Fibroblast of upper back skin (primary cell): ENCODE measurements around the gene GUCA2A.
A peak's percentile ranks its signal among the peaks of the same experiment; 100 is the strongest.

Experiments used
- DNase-seq: peaks from one replicate; pipeline ENCODE4 v3.0.0-alpha.2; 2013

The GUCA2A gene

GRCh38 chr1:42152907-42153600 lies 11.5 kb downstream of the GUCA2A start, which contains the start of gene GUCA2B:
TSS of gene GUCA2B (plus strand) at chr1:42153410. CDS start at chr1:42153451, 41 bp downstream.
- DNase-seq = no peak

- no peak for DNase-seq
Measured at GRCh38 chr1:42152119-42152518, 12.4 kb downstream of the GUCA2A start.

- DNase-seq = no peak
Measured at GRCh38 chr1:42150651-42151050, 13.9 kb downstream of the GUCA2A start.

- no peak for DNase-seq
Measured at GRCh38 chr1:42148166-42148565, 16.4 kb downstream of the GUCA2A start.

GRCh38 chr1:42146626-42147320 lies 17.8 kb downstream of the GUCA2A start:
- DNase-seq = peak; percentile 53

GRCh38 chr1:42145764-42146625 lies 18.6 kb downstream of the GUCA2A start:
- DNase-seq = no peak

- no peak for DNase-seq
Measured at GRCh38 chr1:42145389-42145716, 19.2 kb downstream of the GUCA2A start.

GRCh38 chr1:42144711-42145388 lies 19.7 kb downstream of the GUCA2A start:
- no peak for DNase-seq

GRCh38 chr1:42143896-42144710 lies 20.4 kb downstream of the GUCA2A start:
- no peak for DNase-seq

- DNase-seq = no peak
Measured at GRCh38 chr1:42142894-42143675, 21.5 kb downstream of the GUCA2A start.

GRCh38 chr1:42141978-42142377 lies 22.6 kb downstream of the GUCA2A start:
- no peak for DNase-seq

- no peak for DNase-seq
Measured at GRCh38 chr1:42140191-42140590, 24.4 kb downstream of the GUCA2A start.

GRCh38 chr1:42139444-42139843 lies 25.1 kb downstream of the GUCA2A start:
- DNase-seq = no peak

GRCh38 chr1:42138586-42138985 lies 26.0 kb downstream of the GUCA2A start:
- DNase-seq = no peak

GRCh38 chr1:42137766-42138165 lies 26.8 kb downstream of the GUCA2A start:
- DNase-seq = no peak

GRCh38 chr1:42136466-42136865 lies 28.1 kb downstream of the GUCA2A start:
- DNase-seq = no peak

- DNase-seq = no peak
Measured at GRCh38 chr1:42135426-42135825, 29.1 kb downstream of the GUCA2A start.

GRCh38 chr1:42133809-42134526 lies 30.6 kb downstream of the GUCA2A start:
- DNase-seq = no peak

GRCh38 chr1:42133390-42133789 lies 31.2 kb downstream of the GUCA2A start:
- DNase-seq = no peak

- DNase-seq = no peak
Measured at GRCh38 chr1:42130061-42130660, 34.4 kb downstream of the GUCA2A start.
